Measurements from ENCODE around the gene MRPL58. TPM values are rescaled to one million over a fixed set of nuclear protein-coding genes. Genes with fewer than 3 reads are reported as not detected.
A peak's percentile ranks its signal among the peaks of the same experiment; 100 is the strongest.
"Not testable (repeated sequence)": the region's sequence is repeated elsewhere in the genome, so short reads cannot be mapped to it uniquely, and the experiment has no call there.

MRPL58 gene
- total RNA-seq, 2 donors from 2014 or later, result 39.1 to 50.6 TPM

- Mint-ChIP-seq H3K9me3 (no peaks in the 10 kb centered on the region), H3K27me3 (ENCODE audit: low read depth) (no peaks in the 10 kb centered on the region), H3K27ac (no peak overlapping the region), H3K4me3 (peak overlapping the region; percentile 21 to 93), H3K36me3 (ENCODE audit: insufficient read depth in 2 of 2) (peaks cover 4 to 5% of the 10 kb centered on the region in 2 donors), H3K4me1 (ENCODE audit: low read depth) (peaks cover 40% of the 10 kb centered on the region)
- DNase-seq, result no peak
- ATAC-seq (replicated peaks in 1 of 2), result no peak
Observed at GRCh38 chr17:75010683-75011400, 1.6 kb upstream of the MRPL58 start.

DNA sequence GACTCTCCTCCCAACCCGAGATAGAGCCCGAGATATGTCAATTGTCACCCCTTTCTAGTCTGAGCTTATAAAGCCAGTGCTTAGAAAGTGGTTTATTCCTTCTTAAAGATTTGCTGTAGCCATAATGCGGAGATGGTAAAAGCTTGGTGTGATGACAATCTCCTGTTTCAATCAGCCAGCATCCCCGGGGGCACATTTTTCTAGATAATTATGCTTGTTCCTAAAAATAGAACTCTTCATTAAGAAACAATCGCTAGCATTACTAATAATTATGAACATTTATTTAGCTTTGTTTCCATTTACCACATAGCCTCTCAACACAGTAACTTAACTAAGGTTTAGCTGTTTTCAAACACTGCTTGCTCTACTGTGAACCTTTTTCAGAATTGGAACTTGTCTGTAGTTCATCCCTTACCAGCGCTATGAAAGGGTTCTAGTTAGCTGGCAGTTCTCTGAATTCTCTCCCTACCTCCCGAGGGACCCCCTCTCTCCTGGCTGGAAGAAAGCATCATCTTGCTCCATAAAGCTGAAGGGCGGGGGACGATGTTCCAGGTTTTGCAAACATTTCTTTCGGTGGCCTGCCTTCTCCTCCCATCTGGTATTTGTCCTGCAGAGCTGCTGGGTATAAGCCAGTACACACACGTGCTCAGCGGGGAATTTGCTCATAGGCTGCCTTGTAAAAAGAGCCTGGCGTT, 922 bp upstream of the MRPL58 start:
- no peaks in the 10 kb centered on the region for H3K9me3 Mint-ChIP-seq
- H3K27ac Mint-ChIP-seq, result peak overlapping the region; percentile 95
- H3K4me1 Mint-ChIP-seq (ENCODE audit: low read depth), result peaks cover 40% of the 10 kb centered on the region
- H3K36me3 Mint-ChIP-seq (ENCODE audit: insufficient read depth in 2 of 2), result peaks cover 6% of the 10 kb centered on the region in 2 donors
- H3K4me3 Mint-ChIP-seq, result peak overlapping the region; percentile 79 to 93
- ATAC-seq (replicated peaks in 1 of 2), result no peak
- H3K27me3 Mint-ChIP-seq (ENCODE audit: low read depth), result no peaks in the 10 kb centered on the region
- no peak for DNase-seq

GRCh38 chr17:75012096-75012345, 449 bp upstream of the MRPL58 start:
- peak overlapping the region; percentile 79 to 93 for H3K4me3 Mint-ChIP-seq
- peaks cover 40% of the 10 kb centered on the region for H3K4me1 Mint-ChIP-seq (ENCODE audit: low read depth)
- no peak for DNase-seq
- ATAC-seq (replicated peaks in 1 of 2), result no peak
- H3K27me3 Mint-ChIP-seq (ENCODE audit: low read depth), result no peaks in the 10 kb centered on the region
- no peaks in the 10 kb centered on the region for H3K9me3 Mint-ChIP-seq
- peaks cover 6% of the 10 kb centered on the region in 2 donors for H3K36me3 Mint-ChIP-seq (ENCODE audit: insufficient read depth in 2 of 2)
- H3K27ac Mint-ChIP-seq, result peak overlapping the region; percentile 95

- DNase-seq, result no peak
- H3K4me3 Mint-ChIP-seq, result peak overlapping the region; percentile 79 to 93
Observed at GRCh38 chr17:75013092-75013559, 656 bp downstream of the MRPL58 start.

DNA sequence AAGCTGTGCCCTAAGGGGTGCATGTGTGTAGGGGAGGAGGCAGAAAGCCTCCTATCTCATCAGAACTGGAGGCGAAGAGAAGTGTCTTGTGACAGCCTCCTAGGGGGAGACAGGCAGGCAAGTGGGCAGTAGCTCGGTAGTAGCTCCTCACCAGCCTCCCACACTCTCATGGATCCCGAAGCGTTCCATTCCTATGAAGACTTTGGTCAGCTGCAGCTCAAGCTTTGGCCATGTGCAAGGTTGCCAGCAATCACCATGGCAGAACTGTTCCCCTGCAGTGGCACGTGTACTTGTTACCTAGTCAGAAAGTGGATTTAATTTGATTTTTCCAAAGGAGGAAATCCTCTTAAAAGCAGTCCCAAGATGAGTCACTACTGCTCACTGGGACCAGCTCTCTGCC, 6.7 kb downstream of the MRPL58 start:
- no peaks in the 10 kb centered on the region for H3K27me3 Mint-ChIP-seq (ENCODE audit: low read depth)
- H3K27ac Mint-ChIP-seq, result no peak overlapping the region
- peaks cover 7 to 27% of the 10 kb centered on the region in 2 donors for H3K36me3 Mint-ChIP-seq (ENCODE audit: insufficient read depth in 2 of 2)

More at GRCh38 chr17:75013092-75013559, 656 bp downstream of the MRPL58 start:
- Mint-ChIP-seq H3K36me3 (ENCODE audit: insufficient read depth in 2 of 2) (peaks cover 6% of the 10 kb centered on the region in 2 donors), H3K9me3 (no peaks in the 10 kb centered on the region), H3K4me1 (ENCODE audit: low read depth) (peaks cover 40% of the 10 kb centered on the region), H3K27me3 (ENCODE audit: low read depth) (no peaks in the 10 kb centered on the region), H3K27ac (peak overlapping the region; percentile 16)
- no peak for ATAC-seq (replicated peaks in 1 of 2)

GRCh38 chr17:75019710-75020109, 7.2 kb downstream of the MRPL58 start:
- no peak overlapping the region for H3K4me3 Mint-ChIP-seq
- H3K9me3 Mint-ChIP-seq, result no peaks in the 10 kb centered on the region
- H3K4me1 Mint-ChIP-seq (ENCODE audit: low read depth), result peaks cover 8% of the 10 kb centered on the region
- DNase-seq (no peak), ATAC-seq (replicated peaks in 1 of 2) (no peak)
- H3K36me3 Mint-ChIP-seq (ENCODE audit: insufficient read depth in 2 of 2), result peaks cover 7 to 26% of the 10 kb centered on the region in 2 donors
- H3K27ac Mint-ChIP-seq, result no peak overlapping the region
- no peaks in the 10 kb centered on the region for H3K27me3 Mint-ChIP-seq (ENCODE audit: low read depth)

More for the DNA sequence above, 6.7 kb downstream of the MRPL58 start:
- no peak overlapping the region for H3K4me3 Mint-ChIP-seq
- peaks cover 13% of the 10 kb centered on the region for H3K4me1 Mint-ChIP-seq (ENCODE audit: low read depth)
- no peak for ATAC-seq (replicated peaks in 1 of 2)
- no peak for DNase-seq
- H3K9me3 Mint-ChIP-seq, result no peaks in the 10 kb centered on the region

DNA sequence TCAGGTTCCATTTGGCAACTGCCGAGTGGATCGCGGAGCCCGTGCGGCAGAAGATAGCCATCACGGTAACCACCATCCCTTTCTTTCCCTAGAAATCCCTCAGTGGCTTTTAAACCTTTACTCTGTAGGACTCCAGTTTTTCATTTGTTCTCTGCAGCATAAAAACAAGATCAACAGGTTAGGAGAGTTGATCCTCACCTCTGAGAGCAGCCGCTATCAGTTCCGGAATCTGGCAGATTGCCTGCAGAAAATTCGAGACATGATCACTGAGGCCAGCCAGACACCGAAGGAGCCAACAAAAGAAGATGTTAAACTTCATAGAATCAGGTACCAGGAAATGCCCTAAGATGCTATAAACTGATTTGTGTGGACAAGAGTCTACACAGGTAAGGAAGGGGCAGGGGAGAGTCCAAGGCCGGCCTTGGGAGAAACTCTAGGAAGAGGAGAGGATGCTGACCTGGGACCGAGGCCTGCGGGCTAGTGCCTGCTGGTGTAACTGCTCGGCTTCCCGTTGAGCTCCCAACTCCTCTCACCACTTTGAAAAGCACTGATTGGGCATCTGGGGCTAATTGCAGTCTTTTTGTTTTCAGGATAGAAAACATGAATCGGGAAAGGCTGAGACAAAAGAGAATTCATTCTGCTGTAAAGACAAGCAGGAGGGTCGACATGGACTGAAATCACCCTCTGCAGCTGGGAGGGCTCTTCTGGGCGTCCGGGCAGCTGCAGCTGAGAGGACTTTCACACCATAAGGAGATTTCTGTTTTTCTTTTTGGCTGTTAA, 8.1 kb downstream of the MRPL58 start:
- Mint-ChIP-seq H3K27me3 (ENCODE audit: low read depth) (no peaks in the 10 kb centered on the region), H3K9me3 (no peaks in the 10 kb centered on the region), H3K4me3 (no peak overlapping the region), H3K36me3 (ENCODE audit: insufficient read depth in 2 of 2) (peaks cover 6 to 22% of the 10 kb centered on the region in 2 donors), H3K4me1 (ENCODE audit: low read depth) (peaks cover 5% of the 10 kb centered on the region), H3K27ac (no peak overlapping the region)
- DNase-seq, result no peak
- no peak for ATAC-seq (replicated peaks in 1 of 2)

GRCh38 chr17:75024686-75025397, 12.4 kb downstream of the MRPL58 start:
- Mint-ChIP-seq H3K4me3 (peak overlapping the region; percentile 37 to 52), H3K27me3 (ENCODE audit: low read depth) (no peaks in the 10 kb centered on the region), H3K27ac (no peak overlapping the region), H3K9me3 (no peaks in the 10 kb centered on the region), H3K4me1 (ENCODE audit: low read depth) (peaks cover 6% of the 10 kb centered on the region), H3K36me3 (ENCODE audit: insufficient read depth in 2 of 2) (peaks cover 3 to 23% of the 10 kb centered on the region in 2 donors)
- peak; percentile 30 to 44 for DNase-seq
- peak; percentile 28 to 58 for ATAC-seq (replicated peaks in 1 of 2)

GRCh38 chr17:75025398-75025734, 12.9 kb downstream of the MRPL58 start:
- H3K4me3 Mint-ChIP-seq, result peak overlapping the region; percentile 37 to 52
- ATAC-seq (replicated peaks in 1 of 2), result peak; percentile 15 to 20
- not testable (repeated sequence) for H3K4me1 Mint-ChIP-seq (ENCODE audit: low read depth); H3K27ac Mint-ChIP-seq; DNase-seq; H3K27me3 Mint-ChIP-seq (ENCODE audit: low read depth); H3K9me3 Mint-ChIP-seq
- peaks cover 3 to 22% of the 10 kb centered on the region in 2 donors for H3K36me3 Mint-ChIP-seq (ENCODE audit: insufficient read depth in 2 of 2)

GRCh38 chr17:75026650-75027049, 14.2 kb downstream of the MRPL58 start:
- peaks cover 0 to 12% of the 10 kb centered on the region in 2 donors for H3K36me3 Mint-ChIP-seq (ENCODE audit: insufficient read depth in 2 of 2)
- not testable (repeated sequence) for H3K4me1 Mint-ChIP-seq (ENCODE audit: low read depth); ATAC-seq (replicated peaks in 1 of 2); H3K9me3 Mint-ChIP-seq; DNase-seq; H3K4me3 Mint-ChIP-seq; H3K27ac Mint-ChIP-seq; H3K27me3 Mint-ChIP-seq (ENCODE audit: low read depth)

GRCh38 chr17:75030161-75030560, 17.7 kb downstream of the MRPL58 start:
- no peak overlapping the region for H3K4me3 Mint-ChIP-seq
- peaks cover 0 to 2% of the 10 kb centered on the region in 2 donors for H3K9me3 Mint-ChIP-seq
- no peak overlapping the region for H3K27ac Mint-ChIP-seq
- no peaks in the 10 kb centered on the region for H3K27me3 Mint-ChIP-seq (ENCODE audit: low read depth)
- ATAC-seq (replicated peaks in 1 of 2) (no peak), DNase-seq (no peak)
- H3K4me1 Mint-ChIP-seq (ENCODE audit: low read depth), result peaks cover 35% of the 10 kb centered on the region
- peaks cover 2 to 3% of the 10 kb centered on the region in 2 donors for H3K36me3 Mint-ChIP-seq (ENCODE audit: insufficient read depth in 2 of 2)

GRCh38 chr17:75031972-75032719, 19.7 kb downstream of the MRPL58 start:
- H3K27ac Mint-ChIP-seq, result no peak overlapping the region
- H3K9me3 Mint-ChIP-seq, result peaks cover 0 to 2% of the 10 kb centered on the region in 2 donors
- ATAC-seq (replicated peaks in 1 of 2) (peak; percentile 25 to 38), DNase-seq (peak; percentile 63 to 74)
- peak overlapping the region; percentile 69 to 90 for H3K4me3 Mint-ChIP-seq
- H3K27me3 Mint-ChIP-seq (ENCODE audit: low read depth), result no peaks in the 10 kb centered on the region
- H3K4me1 Mint-ChIP-seq (ENCODE audit: low read depth), result peaks cover 44% of the 10 kb centered on the region
- H3K36me3 Mint-ChIP-seq (ENCODE audit: insufficient read depth in 2 of 2), result peaks cover 0 to 3% of the 10 kb centered on the region in 2 donors
